GM23248 (cell line): ENCODE measurements around the gene KCNQ5.

Experiments used
- EZH2 ChIP-seq: fragments of 200-600 bp; sonication (generic); IDR thresholded peaks from 2 replicates; pipeline ENCODE4 v1.6.1; 2018; ENCODE audit warnings: antibody characterized with exemption, mild to moderate bottlenecking; ENCODE audit not compliant: insufficient read depth, poor library complexity, severe bottlenecking
- EZH2phosphoT487 ChIP-seq: fragments of 200-600 bp; sonication (generic); IDR thresholded peaks from 2 replicates; pipeline ENCODE4 v1.6.1; 2018; ENCODE audit warnings: antibody characterized with exemption, moderate library complexity, mild to moderate bottlenecking, low read depth; ENCODE audit not compliant: insufficient read depth

- TF ChIP-seq EZH2 (no peak), EZH2phosphoT487 (no peak)
These were observed 9.6 kb downstream of the KCNQ5 start for GRCh38 chr6:72631480-72631879.
